AG08395 (cell line): ENCODE results near the gene FAP.
A peak's percentile ranks its signal among the peaks of the same experiment; 100 is the strongest.

Source experiments
- DNase-seq: peaks from one replicate; pipeline ENCODE4 v3.0.0; 2012; ENCODE audit warnings: mixed read lengths, low spot score

Gene FAP

DNA sequence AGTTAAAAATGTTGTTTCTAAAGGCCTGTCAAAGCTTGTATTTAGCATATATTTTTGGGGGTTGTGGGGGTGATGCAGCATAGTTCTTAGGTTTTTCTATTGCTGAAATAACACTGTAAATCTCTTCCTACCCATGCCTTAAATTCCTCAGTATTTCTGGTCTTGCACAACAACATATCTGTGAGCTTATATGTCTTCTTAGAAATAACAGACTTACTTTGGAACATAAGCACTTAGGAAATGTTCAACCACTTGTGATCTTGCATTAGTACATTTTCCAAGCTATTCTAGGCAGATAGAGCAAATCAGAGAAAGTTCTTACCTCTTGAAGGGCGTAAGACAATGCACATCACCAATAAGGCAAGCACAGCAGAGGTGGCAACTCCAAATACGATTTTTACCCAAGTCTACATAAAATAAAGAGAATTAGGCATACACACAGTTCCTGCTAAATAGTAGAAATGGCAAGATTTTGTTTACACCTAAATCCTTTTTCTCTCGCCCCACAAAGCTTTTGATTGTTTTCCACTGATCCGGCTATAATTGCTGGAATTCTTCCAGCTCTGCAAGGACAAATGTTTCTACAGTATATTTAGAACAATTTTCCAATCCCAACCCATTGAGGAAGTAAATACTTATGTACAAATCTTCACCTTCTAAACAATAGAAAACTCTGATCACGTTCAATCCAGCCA lies 512 bp downstream of the FAP start:
- DNase-seq, result peak; percentile 22

DNA sequence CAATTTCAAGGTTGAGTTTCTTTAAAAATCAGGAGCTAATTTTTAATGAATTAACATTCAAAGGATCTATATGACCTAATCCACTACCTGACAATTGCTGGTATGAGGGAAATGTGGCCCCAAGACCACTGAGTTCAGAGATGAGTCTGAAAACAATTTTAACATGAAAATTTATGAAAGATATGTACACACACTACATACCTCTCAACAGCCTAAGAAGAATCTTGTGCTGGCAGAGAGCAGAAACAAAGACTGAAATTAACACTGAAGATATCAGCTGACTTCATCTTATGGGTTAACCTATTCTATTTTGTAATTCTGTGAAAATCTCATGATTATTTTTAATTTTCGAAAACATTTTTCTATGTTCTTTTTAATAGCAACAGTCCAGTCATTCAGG lies 1.7 kb downstream of the FAP start:
- no peak for DNase-seq

DNA sequence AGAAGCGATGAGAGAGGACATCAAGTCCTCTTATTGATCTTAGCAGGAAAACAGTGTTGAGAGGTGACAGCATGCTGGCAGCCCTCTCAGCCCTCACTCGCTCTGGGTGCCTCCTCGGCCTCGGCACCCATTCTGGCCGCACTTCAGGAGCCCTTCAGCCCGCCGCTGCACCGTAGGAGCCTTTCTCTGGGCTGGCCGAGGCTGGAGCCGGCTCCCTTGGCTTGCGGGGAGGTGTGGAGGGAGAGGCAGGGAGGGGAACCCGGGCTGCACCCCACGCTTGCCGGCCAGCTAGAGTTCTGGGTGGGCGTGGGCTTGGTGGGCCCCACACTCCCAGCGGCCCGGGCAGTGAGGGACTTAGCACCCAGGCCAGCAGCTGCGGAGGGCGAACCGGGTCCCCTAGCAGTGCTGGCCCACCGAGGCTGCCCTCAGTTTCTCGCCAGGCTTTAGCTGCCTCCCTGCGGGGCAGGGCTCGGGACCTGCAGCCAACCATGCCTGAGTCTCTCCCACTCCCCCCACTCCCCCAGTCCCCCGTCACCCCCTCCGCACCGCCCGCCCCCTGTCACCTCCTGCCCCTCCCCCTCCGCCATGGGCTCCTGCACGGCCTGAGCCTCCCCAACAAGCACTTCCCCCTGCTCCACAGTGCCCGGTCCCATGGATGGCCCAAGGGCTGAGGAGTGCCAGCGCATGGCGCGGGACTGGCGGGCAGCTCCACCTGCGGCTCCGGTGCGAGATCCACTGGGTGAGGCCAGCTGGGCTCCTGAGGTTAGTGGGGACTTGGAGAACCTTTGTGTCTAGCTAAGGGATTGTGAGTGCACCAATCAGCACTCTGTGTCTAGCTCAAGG lies 8.4 kb downstream of the FAP start:
- no peak for DNase-seq

DNA sequence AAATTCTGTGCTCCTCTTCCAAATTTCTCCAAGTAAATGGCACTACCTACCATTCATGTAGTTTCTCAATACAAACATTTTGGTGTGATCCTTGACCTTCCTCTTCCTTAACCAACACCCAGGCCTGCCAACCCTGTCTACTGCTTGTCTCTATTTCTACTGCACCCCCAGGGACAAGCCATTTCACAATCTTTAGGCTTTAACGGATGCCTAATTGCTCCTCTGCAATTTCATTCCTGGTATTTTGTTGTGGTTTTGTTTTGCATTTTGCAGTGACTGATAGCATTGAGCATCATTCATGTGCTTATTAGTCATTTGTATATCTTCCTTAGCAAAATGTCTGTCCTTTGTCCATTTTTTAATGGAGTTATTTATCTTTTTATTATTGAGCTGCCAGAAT lies 10.0 kb downstream of the FAP start:
- peak; percentile 71 for DNase-seq

DNA sequence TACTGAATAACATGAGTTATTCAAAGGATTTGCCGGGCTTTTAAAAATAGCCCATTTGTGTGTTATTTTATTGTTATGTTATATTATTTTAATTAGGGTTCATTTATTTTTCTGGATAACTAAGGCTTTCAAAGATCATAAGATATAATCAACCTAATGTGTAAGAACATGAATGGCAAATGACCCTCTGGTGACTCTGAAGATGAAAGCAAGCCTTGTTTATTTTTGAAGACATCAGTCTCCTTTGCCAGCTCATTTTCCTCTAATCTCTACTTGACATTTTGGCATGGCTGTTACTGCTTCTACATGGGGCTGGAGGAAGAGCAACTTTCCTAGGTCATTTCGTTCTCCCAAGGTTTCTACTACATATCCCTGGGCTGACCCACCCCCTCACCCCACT lies 10.6 kb downstream of the FAP start:
- no peak for DNase-seq

DNA sequence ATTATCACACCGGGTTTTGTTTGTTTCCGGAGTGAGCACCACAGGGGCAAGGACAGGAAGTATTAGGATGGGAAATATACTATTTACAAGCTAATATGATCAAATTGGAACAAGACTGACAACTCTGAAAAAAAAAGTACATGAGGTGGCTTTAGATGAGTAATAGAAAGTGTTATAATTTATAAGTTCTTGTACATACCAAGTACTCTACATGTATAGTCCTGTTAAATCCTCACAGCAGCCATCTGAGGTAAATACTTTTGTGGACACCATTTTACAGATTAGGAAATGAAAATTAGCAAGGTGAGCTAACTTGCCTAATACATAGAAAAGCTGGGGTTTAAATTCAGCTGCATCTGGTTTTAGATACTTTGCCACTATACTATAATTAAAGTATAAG lies 11.2 kb downstream of the FAP start:
- no peak for DNase-seq

DNA sequence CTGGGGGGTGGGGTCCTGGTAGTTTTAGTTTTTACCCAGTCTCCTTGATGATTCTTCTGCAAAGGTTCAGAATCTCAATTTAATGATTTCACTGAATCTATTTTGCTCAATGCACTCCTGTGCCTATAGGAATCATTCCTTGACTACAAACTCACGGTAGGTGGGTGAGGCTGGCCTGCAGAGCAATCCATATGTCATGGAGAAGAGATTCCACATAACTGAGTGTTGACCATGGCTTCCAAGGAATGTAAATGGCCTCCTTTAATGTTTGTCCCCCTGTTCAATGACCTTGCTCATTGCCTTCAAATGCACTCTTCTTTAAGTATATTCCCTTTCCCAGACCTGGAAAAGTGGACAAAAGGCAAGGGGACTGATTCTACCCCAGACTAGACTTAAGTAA lies 12.5 kb downstream of the FAP start:
- DNase-seq, result no peak

DNA sequence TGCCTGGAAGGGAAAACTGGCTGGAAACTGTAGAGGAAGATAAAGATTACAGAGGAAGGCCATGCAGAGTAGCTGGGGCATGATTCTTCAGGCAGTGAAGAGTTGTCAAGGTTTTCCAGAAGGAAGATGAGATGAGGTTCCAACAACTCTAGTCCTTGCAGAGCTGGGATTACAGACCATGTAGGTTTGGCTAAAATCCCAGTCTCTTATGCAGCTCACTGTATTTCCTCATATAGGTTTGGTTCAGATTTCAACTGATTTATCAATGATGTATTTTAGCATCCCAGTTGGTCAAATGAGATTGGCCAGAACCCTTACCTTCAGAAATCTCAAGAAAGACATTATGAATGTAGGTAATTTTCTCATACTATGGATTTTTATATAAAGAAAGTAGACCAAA lies 16.4 kb downstream of the FAP start:
- DNase-seq, result no peak

DNA sequence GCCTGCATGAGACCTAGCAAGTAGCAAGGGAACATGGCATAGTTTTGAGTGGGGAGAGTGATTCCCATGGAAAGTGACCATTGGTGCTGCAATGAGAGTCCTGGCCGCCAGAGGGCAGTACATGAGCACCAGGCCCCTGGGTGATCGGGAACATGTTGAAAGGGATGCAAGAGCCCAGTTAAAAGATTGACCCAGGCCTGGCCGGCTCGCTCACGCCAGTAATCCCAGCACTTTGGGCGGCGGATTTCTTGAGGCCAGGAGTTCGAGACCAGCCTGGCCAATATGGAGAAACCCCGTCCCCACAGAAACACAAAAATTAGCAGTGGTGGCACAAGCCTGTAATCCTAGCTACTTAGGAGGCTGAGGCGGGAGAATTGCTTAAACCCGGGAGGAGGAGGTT lies 22.2 kb downstream of the FAP start:
- DNase-seq, result peak; percentile 72

DNA sequence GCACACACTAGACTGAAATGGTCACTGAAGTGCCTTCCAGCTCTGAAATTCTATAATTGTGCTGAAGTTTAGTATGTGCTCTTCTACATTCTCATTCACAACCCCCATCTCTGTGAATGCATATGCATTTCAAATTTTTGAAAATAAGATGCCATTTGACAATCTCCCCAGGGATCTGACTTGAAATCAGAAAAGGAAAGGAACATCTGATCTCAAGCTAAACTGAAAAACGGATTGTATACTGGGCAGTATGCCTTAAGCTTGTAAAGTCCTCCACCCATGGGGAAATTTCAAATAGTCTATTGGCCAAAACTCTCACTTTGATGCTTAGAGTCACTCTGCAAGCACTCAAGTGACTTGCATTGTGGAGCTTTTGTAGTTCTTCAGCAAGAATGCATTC lies 22.9 kb downstream of the FAP start:
- no peak for DNase-seq

DNA sequence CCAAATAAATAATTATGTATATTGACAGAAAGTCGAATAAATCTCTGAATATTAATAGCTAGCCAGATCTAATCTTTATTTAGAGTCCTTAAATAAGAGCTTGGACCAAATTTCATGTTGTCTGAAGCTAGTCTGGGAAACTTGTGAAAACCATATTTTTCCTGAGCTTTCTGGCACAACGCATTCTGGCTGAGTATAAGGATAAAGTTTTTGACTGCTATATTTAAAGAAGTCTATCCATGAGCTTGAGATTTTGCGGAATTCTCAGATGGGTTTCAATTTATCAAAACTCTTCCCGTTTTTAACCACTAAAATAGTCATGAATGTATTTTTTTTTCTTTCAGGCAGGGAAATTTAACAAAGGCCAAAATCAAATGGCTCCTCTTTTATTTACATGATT lies 23.8 kb downstream of the FAP start:
- DNase-seq, result no peak

DNA sequence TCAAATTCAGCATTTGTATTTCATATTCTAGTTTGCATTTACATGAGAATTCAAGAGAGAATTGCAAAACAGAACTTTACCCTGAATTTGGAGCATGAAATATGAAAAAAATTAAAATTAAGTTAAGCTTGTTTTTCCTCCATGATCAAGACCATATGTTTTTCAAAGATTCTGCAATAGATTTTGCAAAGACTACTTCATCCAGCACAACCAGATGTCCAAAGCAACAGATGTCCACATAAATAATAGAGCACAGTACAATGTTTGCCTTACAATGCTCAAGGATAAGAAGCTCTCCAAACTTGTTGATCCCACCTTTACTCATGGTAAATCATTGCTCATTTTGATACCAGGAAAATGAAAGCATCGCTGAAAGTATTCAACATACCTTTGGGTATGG lies 25.6 kb downstream of the FAP start:
- no peak for DNase-seq

DNA sequence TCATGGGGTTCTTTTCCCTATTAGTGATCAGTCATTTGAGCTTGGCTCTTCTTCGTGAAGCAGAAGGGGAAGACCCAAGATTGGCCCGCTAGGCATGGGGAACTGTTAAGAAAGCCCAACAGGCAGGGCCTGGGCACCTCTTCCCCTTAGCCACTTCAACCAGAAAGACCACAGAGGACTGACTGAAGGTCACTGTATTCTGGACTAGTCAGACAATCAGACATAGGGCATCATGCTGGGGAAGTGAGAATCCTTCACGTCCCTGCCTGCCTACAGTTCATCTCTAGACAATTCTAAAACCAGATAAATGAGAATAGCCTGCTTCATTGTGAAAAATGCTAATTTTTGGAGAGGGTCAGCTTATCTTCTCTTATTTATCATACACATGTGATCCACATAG lies 28.1 kb downstream of the FAP start:
- no peak for DNase-seq

DNA sequence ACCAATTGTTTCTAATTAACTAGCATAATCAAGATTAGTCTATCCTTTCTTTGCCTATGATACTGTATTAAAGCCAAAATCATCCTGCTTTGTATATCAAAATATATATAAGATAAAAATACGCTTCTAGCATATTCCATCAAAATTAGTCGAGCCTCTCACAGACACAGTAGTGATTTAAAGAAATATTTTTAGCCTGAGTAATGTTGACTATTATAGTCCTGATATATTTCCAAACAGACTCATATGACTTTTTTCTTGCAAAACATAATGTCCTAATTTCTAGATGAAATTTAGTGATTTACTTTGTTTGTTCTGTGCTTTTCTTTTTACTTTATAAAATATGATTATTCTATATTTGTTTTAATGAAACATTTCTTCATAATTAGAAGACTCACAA lies 30.9 kb downstream of the FAP start:
- no peak for DNase-seq

DNA sequence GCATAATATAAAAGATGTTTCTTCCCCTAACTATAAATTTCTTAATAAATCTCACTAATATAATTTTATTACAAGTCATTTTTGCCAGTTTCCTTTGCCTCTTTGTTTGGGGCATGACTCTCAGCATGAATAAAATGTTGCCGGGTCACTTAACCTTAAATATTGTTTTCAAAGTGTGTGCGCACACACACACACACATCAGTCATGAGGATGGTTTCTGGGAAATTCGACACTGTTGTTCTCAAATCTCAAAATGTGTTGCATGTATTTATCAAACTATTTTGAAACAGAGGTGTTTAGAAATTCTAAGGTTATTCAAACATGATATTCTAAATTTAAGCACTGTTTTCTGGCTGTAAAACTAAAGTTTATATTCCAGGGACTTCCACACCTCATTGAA lies 31.5 kb downstream of the FAP start:
- no peak for DNase-seq

DNA sequence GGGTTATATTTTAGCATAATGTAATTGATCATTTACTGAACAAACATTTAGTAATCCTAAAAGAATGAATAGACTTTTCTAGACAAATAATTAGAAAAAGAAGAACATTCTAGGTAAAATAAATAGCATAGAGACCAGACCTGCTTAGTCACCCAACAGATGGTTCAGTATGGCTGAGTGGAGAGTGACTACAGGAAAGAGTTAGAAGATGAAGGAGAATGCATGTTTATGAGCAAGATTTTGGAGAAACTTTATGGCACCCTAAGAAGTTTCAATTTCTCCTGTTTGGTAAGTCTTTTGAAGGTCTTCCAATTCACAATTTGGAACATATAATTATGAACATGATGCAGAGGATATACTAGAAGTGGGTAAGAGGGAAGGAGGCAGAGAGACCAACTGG lies 32.9 kb downstream of the FAP start:
- no peak for DNase-seq

DNA sequence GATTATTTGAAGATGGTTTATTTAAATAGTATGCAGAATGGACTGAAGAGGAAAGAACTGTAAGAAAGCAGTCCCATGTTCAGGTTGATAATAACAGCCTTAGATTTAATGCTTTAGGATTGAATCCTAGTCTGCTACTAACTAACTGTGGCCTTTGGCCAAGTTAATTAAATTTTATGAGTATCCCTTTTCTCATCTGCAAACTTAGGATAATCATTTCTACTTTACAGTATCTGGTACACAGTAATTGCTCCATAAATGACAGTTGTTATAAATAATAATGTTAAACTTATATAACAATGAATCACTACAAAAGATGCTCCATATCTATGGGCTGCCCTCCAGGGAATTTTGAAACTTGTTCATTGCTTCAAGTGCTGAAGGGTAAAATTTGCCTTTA lies 41.0 kb downstream of the FAP start:
- DNase-seq, result no peak

DNA sequence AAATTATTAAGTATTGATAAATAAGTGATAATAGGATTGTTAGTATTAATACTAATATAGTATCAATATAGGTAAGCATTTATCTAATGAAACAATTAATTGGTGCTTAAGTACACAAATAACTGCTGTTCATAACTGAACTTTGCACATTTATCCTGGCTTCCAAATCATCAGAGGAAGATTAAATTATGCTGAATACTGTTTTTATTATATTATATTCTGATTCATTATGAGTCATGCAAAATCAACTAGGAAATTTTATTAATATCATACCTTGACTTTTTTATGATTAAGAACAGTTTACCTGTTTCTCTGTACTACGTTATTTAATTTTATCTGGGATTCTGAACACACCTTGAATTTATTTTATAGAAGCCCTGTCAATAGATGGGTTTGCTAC lies 42.6 kb downstream of the FAP start:
- DNase-seq, result no peak

DNA sequence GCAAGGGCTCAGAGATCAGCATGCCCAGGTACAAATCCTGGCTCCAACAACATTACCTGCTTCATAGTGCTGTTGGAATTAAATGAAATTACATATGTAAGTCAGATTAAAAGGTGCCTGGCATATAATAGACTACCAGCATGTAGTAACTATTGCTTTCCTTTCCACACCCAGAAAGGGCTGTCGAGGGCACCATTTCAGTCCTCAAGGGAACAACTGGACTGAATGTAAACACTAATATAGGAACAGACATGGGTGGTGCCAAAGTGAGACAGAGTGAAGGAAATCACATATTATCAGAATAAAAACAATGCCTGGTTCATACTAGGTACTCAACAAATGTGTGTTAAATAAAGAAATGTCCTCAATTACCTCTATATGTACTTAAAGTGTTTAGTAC lies 43.3 kb downstream of the FAP start:
- no peak for DNase-seq

DNA sequence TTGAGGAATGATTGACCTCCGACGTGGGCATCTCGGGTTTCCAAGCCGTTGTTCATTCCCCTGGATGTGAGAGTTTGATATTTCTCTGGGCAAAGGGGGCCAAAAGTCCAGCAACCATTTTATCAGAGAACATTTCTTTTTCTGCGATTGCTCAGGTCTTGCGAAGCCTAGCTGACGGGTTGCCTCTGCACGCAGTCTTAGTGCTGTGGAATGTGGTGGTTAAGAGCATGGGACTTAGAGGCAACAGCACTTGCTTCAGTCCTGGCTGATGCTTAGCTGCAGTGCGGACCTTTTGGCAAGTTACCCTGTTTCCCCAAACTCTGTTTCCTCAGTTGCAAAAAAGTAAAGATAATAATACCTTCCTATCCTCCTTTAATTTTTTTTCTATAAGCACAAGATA lies 45.0 kb downstream of the FAP start:
- no peak for DNase-seq

DNA sequence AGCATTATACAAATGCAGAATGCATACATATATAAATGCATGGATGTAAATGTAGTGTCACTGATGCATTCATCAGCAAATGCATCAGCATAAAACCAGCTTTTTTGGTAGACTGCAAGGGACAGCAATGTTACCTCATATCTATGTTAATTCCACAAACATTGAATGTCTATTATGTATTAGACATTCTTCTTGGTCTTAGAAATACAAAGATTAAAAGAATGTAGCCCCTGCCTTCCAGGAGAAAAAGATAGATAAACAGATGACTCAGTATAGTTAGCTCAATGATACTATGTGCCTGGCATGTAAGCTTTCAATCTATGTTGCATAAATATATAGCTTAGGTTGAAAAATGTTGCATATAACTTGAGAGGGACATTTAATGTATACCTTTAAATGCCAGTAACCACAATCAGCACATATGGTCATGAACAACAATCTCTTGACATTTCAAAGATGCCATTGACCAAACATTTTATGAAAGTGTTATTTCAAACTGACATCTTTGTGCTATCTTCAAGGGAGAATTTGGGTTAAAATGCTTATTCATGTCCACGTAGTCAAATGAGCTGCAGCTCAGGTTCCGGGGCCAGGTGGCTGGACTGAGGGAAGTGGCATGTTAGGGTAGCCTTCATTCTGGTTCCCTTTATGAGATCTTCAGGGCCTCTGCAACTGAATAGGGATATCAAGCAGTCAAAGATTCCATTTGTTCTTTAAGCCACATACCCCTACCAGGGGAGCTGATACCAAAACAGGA lies 46.0 kb downstream of the FAP start:
- DNase-seq, result peak; percentile 16

DNA sequence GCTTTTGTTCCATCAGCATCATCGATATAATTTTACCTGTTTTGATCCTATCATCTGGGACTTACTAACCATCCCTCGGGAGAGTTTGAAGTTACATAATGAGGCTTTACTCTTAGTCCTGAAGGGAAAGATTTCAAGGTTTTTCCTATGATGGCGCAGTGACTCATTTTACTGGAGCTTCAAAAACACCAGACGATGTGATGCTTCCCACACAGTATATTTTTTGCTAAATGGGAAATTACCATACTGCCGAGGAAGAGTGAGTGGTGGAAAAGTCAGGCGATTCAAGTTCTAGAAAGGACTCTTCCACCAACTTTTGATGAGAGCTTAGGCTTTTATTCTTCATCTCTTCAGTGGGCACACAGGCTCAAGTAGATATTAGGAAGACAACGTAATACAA lies 46.6 kb downstream of the FAP start:
- no peak for DNase-seq

DNA sequence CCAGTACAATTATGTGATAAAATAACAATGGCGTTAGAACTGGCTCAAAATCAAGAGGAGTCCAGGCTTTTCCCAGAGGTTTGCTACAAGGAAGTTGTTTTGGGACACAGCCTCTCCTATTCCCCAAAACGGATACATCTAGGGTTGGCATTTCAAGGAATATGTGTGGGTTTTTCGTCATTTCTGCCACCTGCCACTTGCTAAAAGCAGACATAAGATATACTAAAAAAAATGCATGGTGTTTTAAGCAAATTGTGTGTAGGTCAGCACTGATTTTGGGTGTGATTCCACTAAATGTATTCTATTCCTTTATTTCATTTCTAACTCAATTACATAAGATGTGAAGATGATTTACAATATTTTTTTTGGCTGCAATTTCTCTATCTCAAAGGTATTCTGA lies 54.8 kb downstream of the FAP start:
- DNase-seq, result no peak
